GM12865 (cell line): Measurements from ENCODE around the gene RAB27B.

ENCODE experiments used
- DNase-seq: peaks from one replicate; pipeline ENCODE4 v3.0.0; 2010; ENCODE audit warnings: low read depth
- H3K4me3 ChIP-seq: 2 replicates; pipeline ENCODE4 v1.5.1; 2011; ENCODE audit warnings: mild to moderate bottlenecking, low read depth, low read length, control low read depth
- TF ChIP-seq, protein P1 (sequence below): IDR thresholded peaks from 2 replicates; pipeline ENCODE4 v1.5.1; 2011; ENCODE audit warnings: low read length, control low read depth, low read depth, inconsistent platforms; ENCODE audit not compliant: insufficient read depth; ENCODE audit errors: missing control alignments

The RAB27B gene

DNA sequence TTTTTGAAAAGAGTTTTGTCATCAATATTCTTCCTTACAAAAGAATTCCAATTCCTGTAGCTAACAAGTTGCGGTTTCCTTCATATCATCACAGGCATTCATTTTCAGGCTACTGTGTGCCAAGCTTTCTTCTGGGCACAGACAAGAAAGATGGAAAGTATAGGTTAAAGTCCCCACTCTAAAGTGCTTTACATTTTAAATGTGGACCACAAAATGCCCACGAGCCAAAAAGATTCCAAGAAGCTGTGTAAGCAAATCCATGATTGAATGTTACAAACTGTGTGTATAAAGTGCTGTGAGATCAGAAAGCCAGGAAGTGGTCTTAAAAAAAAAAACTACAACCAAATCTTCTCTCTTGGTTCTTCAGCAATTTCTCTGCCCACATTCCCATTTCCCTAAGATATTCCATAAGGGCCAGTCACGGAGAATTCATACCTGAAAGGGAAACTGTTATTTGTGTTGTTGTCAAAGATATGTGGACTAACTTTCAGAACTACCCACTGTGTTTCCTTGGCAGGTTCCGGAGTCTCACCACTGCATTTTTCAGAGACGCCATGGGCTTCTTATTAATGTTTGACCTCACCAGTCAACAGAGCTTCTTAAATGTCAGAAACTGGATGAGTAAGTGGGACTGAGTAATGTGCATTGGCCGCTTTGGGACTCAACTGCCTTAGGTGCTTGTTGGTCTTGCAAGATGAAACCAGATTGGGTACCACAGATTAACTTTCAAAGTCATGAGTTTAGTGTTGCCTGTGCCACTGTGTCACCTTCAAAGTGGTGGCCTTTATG is 55.7 kb downstream of the RAB27B start:
- TF ChIP-seq, protein P1, sequence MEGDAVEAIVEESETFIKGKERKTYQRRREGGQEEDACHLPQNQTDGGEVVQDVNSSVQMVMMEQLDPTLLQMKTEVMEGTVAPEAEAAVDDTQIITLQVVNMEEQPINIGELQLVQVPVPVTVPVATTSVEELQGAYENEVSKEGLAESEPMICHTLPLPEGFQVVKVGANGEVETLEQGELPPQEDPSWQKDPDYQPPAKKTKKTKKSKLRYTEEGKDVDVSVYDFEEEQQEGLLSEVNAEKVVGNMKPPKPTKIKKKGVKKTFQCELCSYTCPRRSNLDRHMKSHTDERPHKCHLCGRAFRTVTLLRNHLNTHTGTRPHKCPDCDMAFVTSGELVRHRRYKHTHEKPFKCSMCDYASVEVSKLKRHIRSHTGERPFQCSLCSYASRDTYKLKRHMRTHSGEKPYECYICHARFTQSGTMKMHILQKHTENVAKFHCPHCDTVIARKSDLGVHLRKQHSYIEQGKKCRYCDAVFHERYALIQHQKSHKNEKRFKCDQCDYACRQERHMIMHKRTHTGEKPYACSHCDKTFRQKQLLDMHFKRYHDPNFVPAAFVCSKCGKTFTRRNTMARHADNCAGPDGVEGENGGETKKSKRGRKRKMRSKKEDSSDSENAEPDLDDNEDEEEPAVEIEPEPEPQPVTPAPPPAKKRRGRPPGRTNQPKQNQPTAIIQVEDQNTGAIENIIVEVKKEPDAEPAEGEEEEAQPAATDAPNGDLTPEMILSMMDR: no peak
- DNase-seq: no peak
- H3K4me3 ChIP-seq: no peak overlapping the region

DNA sequence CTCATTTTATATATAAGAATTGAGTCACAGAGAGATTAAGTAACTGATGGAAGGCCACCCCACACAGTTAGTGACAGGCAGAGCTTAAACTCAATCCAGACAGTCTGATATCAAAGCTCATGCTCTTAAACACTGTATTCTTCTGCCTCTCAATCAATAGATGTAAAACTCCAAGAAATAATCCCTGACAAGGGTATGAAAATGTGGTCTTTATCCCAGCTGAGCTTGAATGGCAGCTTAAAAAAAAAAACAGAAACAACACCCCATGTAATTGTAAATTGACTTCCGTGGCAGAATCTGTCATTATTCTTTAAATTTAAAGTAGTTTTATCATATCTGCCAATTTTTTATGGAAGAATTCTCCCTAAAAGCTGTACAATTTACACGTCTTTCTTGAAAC is 60.1 kb downstream of the RAB27B start:
- DNase-seq: no peak
- TF ChIP-seq, protein P1: no peak
- H3K4me3 ChIP-seq: no peak overlapping the region

DNA sequence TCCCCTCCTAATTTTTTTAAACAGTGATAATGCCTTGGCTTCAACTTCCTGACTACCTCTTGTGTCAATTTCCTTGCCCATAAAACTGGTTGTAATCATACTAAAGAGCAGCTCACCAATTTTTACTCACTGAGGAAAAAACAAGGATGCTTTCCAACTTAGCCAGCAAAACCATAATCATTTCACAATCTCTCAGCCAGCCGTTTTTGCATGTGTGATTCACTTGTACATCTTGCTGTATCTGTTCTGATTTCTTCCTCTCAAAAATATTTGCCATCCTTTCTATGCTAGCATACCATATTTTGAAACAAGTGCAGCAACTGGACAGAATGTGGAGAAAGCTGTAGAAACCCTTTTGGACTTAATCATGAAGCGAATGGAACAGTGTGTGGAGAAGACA is 60.7 kb downstream of the RAB27B start:
- TF ChIP-seq, protein P1: no peak
- H3K4me3 ChIP-seq: no peak overlapping the region
- DNase-seq: no peak

DNA sequence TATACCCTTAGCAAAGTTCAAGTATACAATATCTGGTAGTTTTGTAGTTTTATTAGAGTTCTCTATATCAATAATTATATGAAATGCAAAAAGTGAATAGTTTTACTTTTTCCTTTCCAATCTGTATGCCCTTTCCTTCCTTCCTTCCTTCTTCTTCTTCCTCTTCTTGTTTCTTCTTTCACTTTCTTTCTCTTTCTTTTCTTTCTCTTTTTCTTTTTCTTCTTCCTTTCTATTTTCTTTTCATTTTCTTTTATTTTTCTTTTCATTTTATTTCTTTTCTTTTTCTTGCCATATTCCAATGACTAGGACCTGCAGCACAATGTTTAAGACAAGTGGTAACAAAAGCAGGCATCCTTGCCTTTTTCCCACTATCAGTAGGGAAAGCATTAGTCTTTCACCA is 71.2 kb downstream of the RAB27B start:
- no peak overlapping the region for H3K4me3 ChIP-seq
- DNase-seq: no peak
- TF ChIP-seq, protein P1: no peak

DNA sequence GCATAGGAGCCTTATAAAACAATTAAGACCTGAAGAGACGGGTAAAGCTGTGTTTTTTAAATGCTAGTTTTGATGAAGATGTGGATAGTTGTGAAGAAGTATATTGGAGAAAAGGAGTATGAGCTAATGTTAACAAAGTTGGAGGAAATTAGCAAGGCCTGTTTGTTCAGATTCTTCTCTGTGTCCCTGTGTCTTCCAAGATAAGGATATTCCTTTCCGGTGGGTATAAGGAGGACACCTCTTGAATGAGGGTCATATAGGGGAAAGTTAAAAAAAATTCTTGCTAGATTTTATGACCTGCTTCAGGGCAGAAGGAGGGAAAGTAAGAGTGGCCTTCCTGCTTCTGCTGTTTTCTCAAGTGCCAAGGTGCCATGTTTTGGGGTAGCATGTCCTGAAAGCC is 72.0 kb downstream of the RAB27B start:
- no peak overlapping the region for H3K4me3 ChIP-seq
- no peak for DNase-seq
- TF ChIP-seq, protein P1: no peak

DNA sequence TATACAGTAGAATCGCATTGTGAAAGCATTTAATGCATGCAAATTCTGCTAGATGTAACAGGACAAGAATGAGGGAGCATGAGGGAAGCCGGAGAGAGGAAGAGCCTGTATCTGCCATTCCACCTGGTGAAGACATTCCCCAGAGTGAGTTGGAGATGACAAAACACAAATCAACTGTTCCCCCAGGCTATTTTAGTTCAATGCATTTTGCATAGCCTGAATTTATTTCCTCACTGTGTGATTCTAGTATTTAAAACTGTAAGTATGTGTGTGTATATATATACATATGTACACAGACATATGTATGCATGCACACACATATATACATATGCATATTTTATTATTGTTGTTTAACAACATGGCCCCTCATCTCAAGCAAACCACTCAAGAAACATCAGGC is 76.3 kb downstream of the RAB27B start:
- H3K4me3 ChIP-seq: no peak overlapping the region
- TF ChIP-seq, protein P1: no peak
- DNase-seq: no peak

DNA sequence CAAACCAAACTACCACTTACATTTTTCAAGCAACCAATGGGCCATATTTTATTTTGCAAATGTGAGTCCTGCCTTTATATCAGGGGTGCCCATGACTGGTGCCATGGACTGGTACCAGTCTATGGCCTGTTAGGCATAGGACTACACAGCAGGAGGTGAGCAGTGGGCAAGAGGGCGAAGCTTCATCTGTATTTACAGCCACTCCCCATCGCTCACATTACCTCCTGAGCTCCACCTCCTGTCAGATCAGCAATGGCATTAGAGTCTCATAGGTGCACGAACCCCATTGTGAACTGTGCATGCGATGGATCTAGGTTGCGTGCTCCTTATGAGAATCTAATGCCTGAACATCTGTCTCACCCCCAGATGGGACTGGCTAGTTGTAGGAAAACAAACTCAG is 77.4 kb downstream of the RAB27B start:
- TF ChIP-seq, protein P1: no peak
- no peak for DNase-seq
- no peak overlapping the region for H3K4me3 ChIP-seq
